Loucy (cell line): ENCODE measurements around the gene MTA1.

Experiments used
- H2AFZ ChIP-seq: fragments of 200-600 bp; sonication (generic); 2 replicates; pipeline ENCODE4 v1.6.0; 2016; ENCODE audit warnings: antibody characterized with exemption, mild to moderate bottlenecking, low read length, moderate library complexity
- H3F3A ChIP-seq: fragments of 200-600 bp; 2 replicates; pipeline ENCODE4 v1.6.0; 2016; ENCODE audit warnings: antibody characterized with exemption, low read depth, mild to moderate bottlenecking
- H3K27me3 ChIP-seq: fragments of 200-600 bp; sonication (generic); 2 replicates; pipeline ENCODE4 v1.6.1; 2014; ENCODE audit warnings: low read length, mild to moderate bottlenecking; ENCODE audit not compliant: insufficient read depth, poor library complexity, severe bottlenecking
- H3K36me3 ChIP-seq: fragments of 200-600 bp; sonication (generic); 2 replicates; pipeline ENCODE4 v1.6.1; 2016; ENCODE audit warnings: low read length; ENCODE audit not compliant: insufficient read depth
- H3K4me1 ChIP-seq: fragments of 200-600 bp; sonication (generic); 2 replicates; pipeline ENCODE4 v1.5.1; 2014; ENCODE audit warnings: low read length, mild to moderate bottlenecking; ENCODE audit not compliant: insufficient read depth, poor library complexity, severe bottlenecking
- H3K4me2 ChIP-seq: fragments of 200-600 bp; sonication (generic); 2 replicates; pipeline ENCODE4 v1.6.0; 2014; ENCODE audit warnings: antibody characterized with exemption, low read length, low read depth, mild to moderate bottlenecking; ENCODE audit not compliant: poor library complexity, severe bottlenecking
- H3K4me3 ChIP-seq: fragments of 200-600 bp; sonication (generic); 2 replicates; pipeline ENCODE4 v1.5.1; 2014; ENCODE audit warnings: low read length, mild to moderate bottlenecking, mixed read lengths; ENCODE audit not compliant: poor library complexity, severe bottlenecking
- H3K79me2 ChIP-seq: fragments of 200-600 bp; sonication (generic); 2 replicates; pipeline ENCODE4 v1.6.1; 2014; ENCODE audit warnings: low read length; ENCODE audit not compliant: insufficient read depth
- H3K9ac ChIP-seq: fragments of 200-600 bp; sonication (generic); 2 replicates; pipeline ENCODE4 v1.6.0; 2014; ENCODE audit warnings: mild to moderate bottlenecking, low read depth, low read length, moderate library complexity; ENCODE audit not compliant: poor library complexity, severe bottlenecking
- H3K9me2 ChIP-seq: fragments of 200-600 bp; sonication (generic); replicated peaks from 2 replicates; pipeline ENCODE4 v1.6.1; 2016; ENCODE audit warnings: low read depth, low read length, mixed read lengths
- H3K9me3 ChIP-seq: fragments of 200-600 bp; sonication (generic); 2 replicates; pipeline ENCODE4 v1.6.1; 2014; ENCODE audit warnings: mild to moderate bottlenecking, antibody characterized with exemption, low read length, low read depth; ENCODE audit not compliant: insufficient read depth
- H4K20me1 ChIP-seq: fragments of 200-600 bp; sonication (generic); 2 replicates; pipeline ENCODE4 v1.6.0; 2014; ENCODE audit warnings: antibody characterized with exemption, low read length, mild to moderate bottlenecking; ENCODE audit not compliant: insufficient read depth, poor library complexity, severe bottlenecking
- CTCF ChIP-seq: fragments of 200-600 bp; sonication (generic); conservative IDR thresholded peaks from 2 replicates; pipeline ENCODE4 v1.5.1; 2014; ENCODE audit warnings: mild to moderate bottlenecking, antibody characterized with exemption, low read length
- EZH2phosphoT487 ChIP-seq: fragments of 200-600 bp; IDR thresholded peaks from 2 replicates; pipeline ENCODE4 v1.6.1; 2018; ENCODE audit warnings: antibody characterized with exemption, mild to moderate bottlenecking, moderate library complexity, borderline replicate concordance

The MTA1 gene

DNA sequence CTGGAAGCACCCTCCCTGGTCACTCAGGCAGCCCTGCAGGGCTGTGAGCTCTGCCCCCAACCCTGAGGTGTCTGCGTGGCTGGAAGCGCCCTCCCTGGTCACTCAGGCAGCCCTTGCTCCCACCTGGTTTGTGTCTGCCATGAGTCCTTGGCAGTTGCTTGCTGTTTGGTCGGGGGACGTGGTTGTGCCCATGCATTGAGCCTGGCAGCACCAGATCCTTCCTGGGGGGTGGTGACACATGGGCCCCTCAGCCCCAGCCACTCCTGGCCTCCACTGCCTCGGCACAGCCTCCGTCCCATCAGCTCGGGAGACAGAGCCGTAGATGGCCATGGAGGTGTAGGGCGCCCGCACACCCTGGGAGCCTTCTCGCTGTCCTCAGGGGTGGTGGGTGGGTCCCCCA is 19.6 kb downstream of the MTA1 start:
- no peak overlapping the region for H2AFZ ChIP-seq
- no peaks in the 10 kb centered on the region for H3K27me3 ChIP-seq
- no peaks in the 10 kb centered on the region for H3K9me2 ChIP-seq
- H4K20me1 ChIP-seq, result peaks cover 43% of the 10 kb centered on the region
- no peaks in the 10 kb centered on the region for H3F3A ChIP-seq
- H3K79me2 ChIP-seq, result peaks cover 65% of the 10 kb centered on the region
- H3K4me3 ChIP-seq, result no peak overlapping the region
- no peaks in the 10 kb centered on the region for H3K9me3 ChIP-seq
- no peak overlapping the region for H3K9ac ChIP-seq
- H3K4me1 ChIP-seq, result no peaks in the 10 kb centered on the region
- no peak overlapping the region for H3K4me2 ChIP-seq
- TF ChIP-seq EZH2phosphoT487, result no peak
- H3K36me3 ChIP-seq, result peaks cover 36% of the 10 kb centered on the region; the same call in 1 of the 2 replicates

GRCh38 chr14:105439710-105440553 is 20.3 kb downstream of the MTA1 start:
- Histone ChIP-seq H2AFZ (no peak overlapping the region), H3K9ac (no peak overlapping the region), H3K9me3 (no peaks in the 10 kb centered on the region), H3K4me1 (no peaks in the 10 kb centered on the region), H3K4me2 (no peak overlapping the region), H3K4me3 (no peak overlapping the region), H3K27me3 (no peaks in the 10 kb centered on the region), H3F3A (no peaks in the 10 kb centered on the region), H3K36me3 (peaks cover 36% of the 10 kb centered on the region; the same call in 1 of the 2 replicates), H4K20me1 (peaks cover 42% of the 10 kb centered on the region), H3K79me2 (peaks cover 57% of the 10 kb centered on the region), H3K9me2 (no peaks in the 10 kb centered on the region)
- TF ChIP-seq CTCF (no peak), EZH2phosphoT487 (no peak)

DNA sequence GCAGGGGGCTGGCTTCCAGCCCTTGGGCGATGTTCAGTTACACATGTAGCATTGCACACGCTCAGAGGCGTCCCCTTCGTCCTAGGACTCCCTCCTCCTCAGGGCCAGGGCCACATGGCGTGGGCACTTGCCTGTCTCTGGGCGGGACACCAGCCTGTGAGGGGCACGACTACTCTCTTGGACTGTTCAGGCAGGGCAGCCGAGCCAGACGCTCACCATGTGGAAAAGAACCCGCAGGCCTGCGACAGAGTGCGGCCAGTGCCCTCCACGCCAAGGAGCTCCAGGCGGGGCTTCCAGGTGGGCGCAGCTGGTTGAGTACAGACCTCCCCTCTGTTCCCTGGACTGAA is 20.9 kb downstream of the MTA1 start:
- Histone ChIP-seq H3K36me3 (peaks cover 36% of the 10 kb centered on the region; the same call in 1 of the 2 replicates), H4K20me1 (peaks cover 38% of the 10 kb centered on the region), H3K9ac (no peak overlapping the region), H3K27me3 (no peaks in the 10 kb centered on the region), H3K9me3 (no peaks in the 10 kb centered on the region), H3K4me2 (no peak overlapping the region), H3K4me3 (no peak overlapping the region), H2AFZ (no peak overlapping the region), H3K9me2 (no peaks in the 10 kb centered on the region), H3K79me2 (peaks cover 51% of the 10 kb centered on the region), H3K4me1 (no peaks in the 10 kb centered on the region), H3F3A (no peaks in the 10 kb centered on the region)
- TF ChIP-seq EZH2phosphoT487 (no peak), CTCF (no peak)
